GM12801 (cell line): ENCODE results near the gene KRTAP2-3.
"Not testable (repeated sequence)": the region's sequence is repeated elsewhere in the genome, so short reads cannot be mapped to it uniquely, and the experiment has no call there.

ENCODE experiments used
- CTCF ChIP-seq: IDR thresholded peaks from one replicate; pipeline ENCODE4 v1.5.1; 2011; ENCODE audit warnings: control low read depth; ENCODE audit not compliant: insufficient read length; ENCODE audit errors: extremely low read depth

The KRTAP2-3 gene

GRCh38 chr17:41040783-41041571 is 18.9 kb downstream of the KRTAP2-3 start, which contains the start of gene KRTAP1-1:
KRTAP1-1 (minus strand) TSS chr17:41041450; CDS start chr17:41041397, 53 bp downstream.
- not testable (repeated sequence) for TF ChIP-seq CTCF

DNA sequence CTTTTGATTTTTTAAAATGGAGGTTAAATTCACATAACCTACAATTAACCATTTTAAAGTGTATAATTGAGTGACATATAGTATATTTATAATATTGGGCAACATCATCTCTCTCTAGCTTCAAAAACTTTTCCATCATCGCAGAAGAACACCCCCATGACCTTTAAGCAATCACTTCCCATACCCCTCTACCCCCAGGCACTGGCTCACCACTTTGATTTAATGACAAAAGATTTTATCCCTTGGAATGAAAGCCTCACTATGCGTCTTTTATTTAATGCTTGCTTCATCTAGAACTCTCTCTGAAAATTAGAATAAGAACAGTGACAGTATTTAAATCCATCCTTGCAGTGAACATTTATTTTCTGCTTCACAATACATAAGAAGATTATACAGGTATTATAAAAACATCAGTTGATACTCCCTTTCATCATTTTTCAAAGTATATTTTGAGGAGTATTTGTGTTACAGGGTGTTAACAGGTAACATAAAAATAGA is 22.0 kb downstream of the KRTAP2-3 start:
- TF ChIP-seq CTCF = no peak

DNA sequence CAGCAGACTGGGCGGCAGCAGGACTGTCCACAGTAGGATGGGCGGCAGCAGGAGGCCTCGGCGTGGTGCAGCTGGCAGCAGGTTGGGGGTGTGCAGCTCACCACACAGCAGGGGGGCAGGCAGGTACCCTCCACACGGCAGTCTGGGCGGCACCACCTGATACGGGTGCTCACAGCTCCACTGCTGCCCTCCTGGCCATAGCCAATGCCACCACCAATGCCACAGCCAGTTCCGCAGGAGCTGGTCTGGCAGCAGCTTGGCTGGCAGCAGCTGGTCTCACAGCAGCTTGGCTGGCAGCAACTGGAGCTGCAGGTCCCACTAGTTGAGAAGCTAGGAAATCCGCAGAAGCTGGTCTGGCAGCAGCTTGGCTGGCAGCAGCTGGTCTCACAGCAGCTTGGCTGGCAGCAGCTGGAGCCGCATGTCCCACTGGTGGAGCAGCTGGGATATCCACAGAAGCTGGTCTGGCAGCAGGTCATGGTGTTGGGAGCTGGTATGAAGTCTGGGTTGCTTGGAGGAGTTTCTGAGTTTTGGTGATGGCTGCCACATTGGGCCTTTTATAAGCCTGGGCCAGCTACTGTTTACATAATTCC is 25.5 kb downstream of the KRTAP2-3 start, which contains the start of gene KRTAP1-3:
KRTAP1-3 (minus strand) TSS at position 529 of the 590 bp plus-strand sequence; CDS start at position 476, 53 bp downstream.
- TF ChIP-seq CTCF = not testable (repeated sequence)

GRCh38 chr17:41029633-41030245 is 30.2 kb downstream of the KRTAP2-3 start, which contains the start of gene KRTAP1-4:
KRTAP1-4 (minus strand) TSS chr17:41030195; CDS start chr17:41030078, 117 bp downstream.
- no peak for TF ChIP-seq CTCF

DNA sequence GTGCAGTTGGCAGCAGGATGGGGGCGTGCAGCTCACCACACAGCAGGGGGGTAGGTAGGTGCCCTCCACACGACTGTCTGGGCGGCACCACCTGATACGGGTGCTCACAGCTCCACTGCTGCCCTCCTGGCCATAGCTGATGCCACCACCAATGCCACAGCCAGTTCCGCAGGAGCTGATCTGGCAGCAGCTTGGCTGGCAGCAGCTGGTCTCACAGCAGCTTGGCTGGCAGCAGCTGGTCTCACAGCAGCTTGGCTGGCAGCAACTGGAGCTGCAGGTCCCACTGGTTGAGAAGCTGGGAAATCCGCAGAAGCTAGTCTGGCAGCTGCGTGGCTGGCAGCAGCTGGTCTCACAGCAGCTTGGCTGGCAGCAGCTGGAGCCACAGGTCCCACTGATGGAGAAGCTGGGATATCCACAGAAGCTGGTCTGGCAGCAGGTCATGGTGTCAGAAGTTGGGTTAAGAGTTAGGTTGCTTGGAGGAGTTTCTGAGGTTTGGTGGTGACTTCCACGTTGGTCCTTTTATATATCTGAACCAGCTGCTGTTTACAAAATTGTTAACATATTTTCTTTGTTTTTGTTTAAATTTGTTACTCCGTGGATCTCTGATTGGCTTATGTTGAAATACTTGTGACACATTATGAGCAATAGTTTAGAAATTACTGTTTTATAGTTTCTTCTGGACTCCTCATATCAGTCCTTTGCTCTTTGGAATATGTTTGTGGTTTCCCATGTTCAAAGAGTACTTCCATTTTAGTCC is 33.0 kb downstream of the KRTAP2-3 start, which contains the start of gene KRTAP1-5:
KRTAP1-5 (minus strand) TSS at position 494 of the 757 bp plus-strand sequence; CDS start at position 441, 53 bp downstream.
- no peak for TF ChIP-seq CTCF

- no peak for TF ChIP-seq CTCF
Measured at GRCh38 chr17:41024697-41025096, 35.2 kb downstream of the KRTAP2-3 start.

DNA sequence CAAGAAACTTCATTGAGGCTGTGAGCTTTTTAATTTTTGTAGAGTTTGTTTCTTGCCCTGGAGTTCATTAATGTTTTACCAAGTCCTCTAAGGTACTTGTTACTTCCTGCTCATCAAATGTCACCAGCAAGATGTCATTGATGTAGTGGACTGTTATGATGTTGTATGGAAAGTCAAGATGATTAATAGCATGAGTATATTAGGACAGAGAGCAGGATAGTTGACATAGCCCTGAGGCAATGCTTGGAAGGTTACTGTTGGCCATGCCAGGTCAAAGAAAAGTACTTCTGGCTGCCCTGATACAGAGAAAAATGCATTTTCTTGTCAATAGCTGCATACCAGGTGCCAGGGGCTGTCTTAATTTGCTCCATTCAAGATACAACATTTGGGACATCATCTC is 39.6 kb downstream of the KRTAP2-3 start:
- no peak for TF ChIP-seq CTCF
